K562 (cell line): ENCODE measurements around the gene LBH. TPM values are rescaled to one million over a fixed set of nuclear protein-coding genes. Genes with fewer than 3 reads are reported as not detected.

Source experiments
- ATAC-seq: fragments of 200-7000 bp; cut with Tn5 transposase; 3 replicates; pipeline ENCODE4 v1.9.1; 2020; ENCODE audit warnings: moderate library complexity
- BruUV-seq: library from RNA; stranded (reverse); fragments of 400-500 nt; replicated peaks from 2 replicates; lab custom pipeline; 2021; lab: Mats Ljungman, UMichigan
- CTCF ChIA-PET: fragments of 300-600 bp; formaldehyde crosslinking; extraction: SDS; loops from one replicate; lab custom pipeline; 2021; ENCODE audit warnings: low intra/inter-chr PET ratio; lab: Yijun Ruan, JAX
- POLR2A ChIA-PET: fragments of 300-600, 350-650 bp; sonication (Branson Sonifier 250); formaldehyde crosslinking; extraction: SDS; loops from one replicate; lab custom pipeline; 2021; ENCODE audit warnings: antibody characterized with exemption, inconsistent platforms; lab: Yijun Ruan, JAX
- DNase-seq, 4 experiments: peaks; one replicate each; pipeline versions ENCODE4 v3.0.0 to v3.0.0-alpha.2; 2011 to 2018; ENCODE audit warnings: low spot score in 3 of 4, mixed read lengths in 3 of 4; ENCODE audit errors: extremely low read depth in 1 of 4
- FAIRE-seq: peaks from 2 replicates; lab custom pipeline; 2011; peaks lifted over from hg19 to GRCh38; lab: Jason Lieb, UNC
- H2AFZ ChIP-seq: 2 replicates; pipeline ENCODE4 v1.6.0; 2011; ENCODE audit warnings: low read depth, low read length, control low read depth, inconsistent platforms
- H3K27ac ChIP-seq: fragments of 200-600 bp; 3 replicates; pipeline ENCODE4 v1.8.0; 2011; ENCODE audit warnings: low read depth, mild to moderate bottlenecking, control low read depth, inconsistent platforms, low read length, moderate library complexity, mixed read lengths; ENCODE audit errors: extremely low read depth
- H3K27me3 ChIP-seq, 2 experiments: fragments of 300-600 bp in 1 of 2; 2 replicates in 1 of 2; 3 replicates in 1 of 2; pipeline versions ENCODE4 v1.6.0 to v1.8.0; 2011; ENCODE audit warnings: inconsistent platforms in 2 of 2, low read length in 2 of 2, mild to moderate bottlenecking in 1 of 2, mixed read lengths in 1 of 2, moderate library complexity in 1 of 2; ENCODE audit not compliant: control insufficient read depth in 2 of 2, insufficient read depth in 2 of 2
- H3K36me3 ChIP-seq: fragments of 300-600 bp; 3 replicates; pipeline ENCODE4 v1.8.0; 2011; ENCODE audit warnings: mild to moderate bottlenecking, low read length, inconsistent platforms; ENCODE audit not compliant: control insufficient read depth, insufficient read depth
- H3K4me1 ChIP-seq, 2 experiments: fragments of 200-600 bp in 1 of 2; replicated peaks in 1 of 2; 2 replicates in 1 of 2; 3 replicates in 1 of 2; pipeline versions ENCODE4 v1.5.1 to v1.8.0; 2011; ENCODE audit warnings: inconsistent platforms in 2 of 2, low read length in 2 of 2, mild to moderate bottlenecking in 1 of 2, mixed read lengths in 1 of 2, moderate library complexity in 1 of 2; ENCODE audit not compliant: control insufficient read depth in 2 of 2, insufficient read depth in 2 of 2
- H3K4me2 ChIP-seq: 2 replicates; pipeline ENCODE4 v1.6.1; 2011; ENCODE audit warnings: low read length, control low read depth, inconsistent platforms, mixed read lengths; ENCODE audit not compliant: insufficient read depth
- H3K4me3 ChIP-seq: fragments of 200-600 bp; sonication (generic), shearing (Covaris generic); 2 replicates; pipeline ENCODE4 v1.5.1; 2016; ENCODE audit warnings: control low read depth, inconsistent platforms
- H3K79me2 ChIP-seq: fragments of 200-600 bp; 3 replicates; pipeline ENCODE4 v1.8.0; 2011; ENCODE audit warnings: low read length, inconsistent platforms; ENCODE audit not compliant: control insufficient read depth, insufficient read depth
- H3K9ac ChIP-seq, 2 experiments: 2 replicates each; pipeline versions ENCODE4 v1.6.0 to v1.6.1; 2011; ENCODE audit warnings: low read depth in 2 of 2, low read length in 2 of 2, control low read depth in 1 of 2, inconsistent platforms in 1 of 2, mild to moderate bottlenecking in 1 of 2, mixed read lengths in 1 of 2; ENCODE audit not compliant: insufficient read depth in 1 of 2
- H3K9me1 ChIP-seq: one replicate; pipeline ENCODE4 v1.6.0; 2011; ENCODE audit warnings: inconsistent platforms, mild to moderate bottlenecking, low read length, moderate library complexity; ENCODE audit not compliant: control insufficient read depth, insufficient read depth
- H3K9me3 ChIP-seq: replicated peaks from 2 replicates; pipeline ENCODE4 v1.5.1; 2011; ENCODE audit warnings: low read depth, low read length, inconsistent platforms; ENCODE audit not compliant: control insufficient read depth, insufficient read depth
- H4K20me1 ChIP-seq: replicated peaks from 2 replicates; pipeline ENCODE4 v1.6.1; 2011; ENCODE audit warnings: low read length, inconsistent platforms, mixed read lengths; ENCODE audit not compliant: control insufficient read depth, insufficient read depth
- ATF1 ChIP-seq, 2 experiments: fragments of 450-650 bp in 1 of 2; IDR thresholded peaks; 2 replicates each; pipeline ENCODE4 v1.6.1; 2016; ENCODE audit warnings: missing compliant biosample characterization in 1 of 2, missing genetic modification characterization in 1 of 2
- BRF1 ChIP-seq: IDR thresholded peaks from 3 replicates; pipeline ENCODE4 v1.6.1; 2011; ENCODE audit warnings: borderline replicate concordance, mild to moderate bottlenecking; ENCODE audit not compliant: insufficient read length; ENCODE audit errors: extremely low read depth
- CEBPB ChIP-seq: fragments of 450-650 bp; IDR thresholded peaks from 2 replicates; pipeline ENCODE4 v1.6.1; 2016; ENCODE audit warnings: missing genetic modification characterization, missing compliant biosample characterization
- COPS2 ChIP-seq: fragments of 450-650 bp; conservative IDR thresholded peaks from 2 replicates; pipeline ENCODE4 v1.6.1; 2016; ENCODE audit warnings: mild to moderate bottlenecking, moderate library complexity
- CREM ChIP-seq: IDR thresholded peaks from 2 replicates; pipeline ENCODE4 v1.6.1; 2014; ENCODE audit warnings: antibody characterized with exemption, low read depth
- CXXC5 ChIP-seq: fragments of 250-450 bp; sonication (Bioruptor Pico); IDR thresholded peaks from 2 replicates; pipeline ENCODE4 v1.8.0; 2022; ENCODE audit warnings: inconsistent platforms, mild to moderate bottlenecking, moderate library complexity
- DLX4 ChIP-seq: fragments of 250-450 bp; sonication (Bioruptor Pico); IDR thresholded peaks from 2 replicates; pipeline ENCODE4 v1.6.1; 2021; ENCODE audit warnings: mild to moderate bottlenecking
- FOXM1 ChIP-seq, 2 experiments: fragments of 450-650 bp in 1 of 2; sonication (generic) in 1 of 2; formaldehyde crosslinking in 1 of 2; IDR thresholded peaks; 2 replicates each; pipeline versions ENCODE4 v1.6.1 to v1.9.0; 2017 to 2022; ENCODE audit warnings: low read depth in 2 of 2, mild to moderate bottlenecking in 2 of 2, missing genetic modification reagents in 1 of 2, moderate library complexity in 1 of 2
- FOXP1 ChIP-seq: sonication (generic); formaldehyde crosslinking; IDR thresholded peaks from 2 replicates; pipeline ENCODE4 v1.8.0; 2022; ENCODE audit warnings: mild to moderate bottlenecking, missing genetic modification reagents
- KDM2B ChIP-seq: fragments of 250-450 bp; sonication (Bioruptor Pico); IDR thresholded peaks from 2 replicates; pipeline ENCODE4 v1.8.0; 2021; ENCODE audit warnings: mild to moderate bottlenecking, moderate library complexity
- L3MBTL2 ChIP-seq: fragments of 450-650 bp; IDR thresholded peaks from 2 replicates; pipeline ENCODE4 v1.6.1; 2016; ENCODE audit warnings: mild to moderate bottlenecking, moderate library complexity
- MTF1 ChIP-seq: fragments of 250-450 bp; sonication (Bioruptor Pico); IDR thresholded peaks from 2 replicates; pipeline ENCODE4 v1.9.0; 2021; ENCODE audit warnings: moderate library complexity, mild to moderate bottlenecking, inconsistent platforms, borderline replicate concordance
- MYC ChIP-seq, 2 experiments: fragments of 250-450 bp in 1 of 2; sonication (Bioruptor Pico) in 1 of 2; IDR thresholded peaks; 2 replicates each; pipeline versions ENCODE4 v1.5.1 to v1.6.1; 2012 to 2021; ENCODE audit warnings: low read depth in 2 of 2, borderline replicate concordance in 1 of 2, improper control_type of control experiment in 1 of 2, low read length in 1 of 2, mild to moderate bottlenecking in 1 of 2, moderate library complexity in 1 of 2
- SMARCC2 ChIP-seq: fragments of 450-650 bp; IDR thresholded peaks from 2 replicates; pipeline ENCODE4 v1.6.1; 2017; ENCODE audit warnings: antibody characterized with exemption, moderate library complexity, mild to moderate bottlenecking, low read depth
- SMC3 ChIP-seq: conservative IDR thresholded peaks from 2 replicates; pipeline ENCODE4 v1.6.1; 2011; ENCODE audit warnings: low read depth, low read length, improper control_type of control experiment; ENCODE audit not compliant: insufficient read depth
- ZNF655 ChIP-seq: fragments of 250-450 bp; sonication (Bioruptor Pico); IDR thresholded peaks from 2 replicates; pipeline ENCODE4 v1.5.0; 2021
- WGBS: fragments of 100-300 bp; shearing (Covaris generic); methylation state at CpG from one replicate; pipeline ENCODE4 v1.1.6; 2016; ENCODE audit warnings: low coverage, mixed read lengths; ENCODE audit not compliant: insufficient coverage; ENCODE audit errors: missing lambda C conversion rate; 5-methylcytosine and 5-hydroxymethylcytosine counted together
- in situ Hi-C: fragments of 300-500 bp; cut with MboI; formaldehyde crosslinking; loops from 4 replicates; pipeline ENCODE4 v1.15.0; 2018; ENCODE audit warnings: inconsistent platforms, mixed read lengths
- intact Hi-C: fragments of 100-400 bp; cut with micrococcal nuclease; formaldehyde crosslinking; loops from 2 replicates; pipeline ENCODE4 v1.14.2; 2022
- polyA plus RNA-seq, 8 experiments: library from polyadenylated mRNA; depleted of rRNA in 4 of 8; stranded (reverse) in 5 of 8; unstranded in 3 of 8; fragments of >200 nt; fragmentation: Nextera tagmentation in 2 of 8; fragmentation: Illumina TruSeq in 1 of 8; extraction: Ambion mirVana in 2 of 8; extraction: Trizol in 1 of 8; gene quantifications; 2 replicates each; pipeline versions ENCODE4 v1.2.1 to v1.2.3, GENCODE V29; 2011 to 2014; ENCODE audit warnings: inconsistent platforms in 1 of 8, missing spikeins in 1 of 8
- total RNA-seq, 7 experiments: library from RNA; depleted of rRNA in 6 of 7; stranded (reverse); fragments of >200 nt in 6 of 7; fragmentation: Illumina TruSeq in 2 of 7; extraction: Trizol in 2 of 7; gene quantifications; 2 replicates each; pipeline versions ENCODE4 v1.2.1 to v1.2.3, GENCODE V29; 2011 to 2021; ENCODE audit warnings: low replicate concordance in 1 of 7

Gene LBH
- total and polyA plus RNA-seq, 9 of the 15 experiments (the other 6 are each of a cell fraction or from before 2014, with no cell fraction given) = 3.1 to 13.4 (median 7.4) TPM

- no peak for TF ChIP-seq ZNF655 (CRISPR knock-in tag)
- no peak for TF ChIP-seq MTF1 (CRISPR knock-in tag)
- no peak for TF ChIP-seq COPS2
- TF ChIP-seq KDM2B (CRISPR knock-in tag) = no peak
- TF ChIP-seq FOXM1 (IDR thresholded peaks at IDR 0.05; ENCODE audit: low read depth) = no peak
- no peak for TF ChIP-seq FOXM1 (CRISPR knock-in tag; IDR thresholded peaks at IDR 0.05; ENCODE audit: low read depth)
- TF ChIP-seq, all 486 proteins: peak for 0
Observed at GRCh38 chr2:30237966-30238800, 6.8 kb downstream of the LBH start (continued).

GRCh38 chr2:30239308-30239985 lies 8.1 kb downstream of the LBH start:
- DNase-seq (peak; percentile 76 to 89 (median 80)), ATAC-seq (peak; percentile 92), FAIRE-seq (peak; percentile 91)
- Histone ChIP-seq H4K20me1 (0 out of 2 replicates have a peak, but pooled peaks cover 3% of the 10 kb centered on the region), H3K4me2 (no peak overlapping the region; the same call in 1 of the 2 replicates), H3K9me3 (no peaks in the 10 kb centered on the region), H3K4me3 (no peak overlapping the region), H3K27ac (no peak overlapping the region; the same call in 2 of the 3 replicates), H3K27me3 (no peaks in the 10 kb centered on the region), H3K9me1 (no peaks in the 10 kb centered on the region), H3K79me2 (no peaks in the 10 kb centered on the region; the same call in 2 of the 3 replicates), H3K36me3 (peaks cover 11% of the 10 kb centered on the region; the same call in 2 of the 3 replicates), H2AFZ (peak overlapping the region; percentile 22; the same call in 1 of the 2 replicates), H3K4me1 (peaks cover 15 to 23% of the 10 kb centered on the region in 2 experiments; a peak in 4 of 5 replicates), H3K9ac (no peak overlapping the region)
- intact Hi-C loops (loop anchor here (1.0 to 10.0 kb wide), 2 partner anchors 13 to 205 kb away; partner anchors contain the start of gene LCLAT1), in situ Hi-C loops (no loop called here)
- CTCF ChIA-PET = no interaction called here
- no TSS peak for BruUV-seq
- WGBS = 21% methylated on average over 11 of the region's 11 CpGs
- POLR2A ChIA-PET = interaction anchor here (0.9 to 3.4 kb wide), 5 partner anchors 7 to 123 kb away, joined by 3 to 25 read pairs (median 10); no protein-coding TSS in a partner anchor
- peak; percentile 48; the same call in 1 of the 2 replicates for TF ChIP-seq MYC (IDR thresholded peaks at IDR 0.05; ENCODE audit: low read depth, low read length)
- no peak for TF ChIP-seq MYC (CRISPR knock-in tag; IDR thresholded peaks at IDR 0.05; ENCODE audit: borderline replicate concordance, low read depth)
- TF ChIP-seq SMC3 = peak; percentile 71; the same call in 1 of the 2 replicates
- peak; percentile 79 for TF ChIP-seq CEBPB
- 0 out of 2 replicates have a peak, but pooled peaks have one; percentile 15 for TF ChIP-seq FOXP1 (CRISPR knock-in tag)
- peak; percentile 26; the same call in 1 of the 2 replicates for TF ChIP-seq L3MBTL2
- no peak for TF ChIP-seq SMARCC2
- TF ChIP-seq CREM = peak; percentile 65; the same call in 1 of the 2 replicates
- TF ChIP-seq ATF1 (CRISPR knock-in tag; IDR thresholded peaks at IDR 0.05) = no peak
- TF ChIP-seq ATF1 (tag; IDR thresholded peaks at IDR 0.05) = 0 out of 2 replicates have a peak, but pooled peaks have one; percentile 10
- no peak for TF ChIP-seq BRF1
- TF ChIP-seq DLX4 = no peak
- TF ChIP-seq CXXC5 = peak; percentile 33; the same call in 1 of the 2 replicates
